ENCODE data around the gene OPRM1. TPM values are rescaled to one million over a fixed set of nuclear protein-coding genes. Genes with fewer than 3 reads are reported as not detected.

OPRM1 gene
- total RNA-seq, 1 experiment from 2014 or later, result not detected

GRCh38 chr6:154041001-154041400 is 2.0 kb downstream of the OPRM1 start:
- peaks cover 8% of the 10 kb centered on the region for H3K23me2 ChIP-seq (ENCODE audit: insufficient read length, low read depth, low read length, poor library complexity, severe bottlenecking)
- H4K8ac ChIP-seq (replicated peaks; ENCODE audit: insufficient read length, low read depth, low read length), result no peak overlapping the region
- H2BK15ac ChIP-seq (ENCODE audit: low read depth, low read length), result no peak overlapping the region
- H2AK5ac ChIP-seq (ENCODE audit: insufficient read length, low read length), result no peak overlapping the region
- H3K56ac ChIP-seq (ENCODE audit: insufficient read length, low read depth, low read length), result no peak overlapping the region
- no peak overlapping the region for H3K27ac Mint-ChIP-seq
- no peak overlapping the region for H2BK120ac ChIP-seq (ENCODE audit: low read depth, low read length, poor library complexity, severe bottlenecking)
- peaks cover 14 to 15% of the 10 kb centered on the region in 2 experiments for H3K4me1 Mint-ChIP-seq
- H3K9me3 Mint-ChIP-seq, result no peaks in the 10 kb centered on the region
- H3K4ac ChIP-seq (ENCODE audit: low read depth, low read length), result no peak overlapping the region
- no peak overlapping the region for H2BK20ac ChIP-seq (ENCODE audit: low read depth, low read length, poor library complexity, severe bottlenecking)
- no CpG with 5 or more reads among the region's 2 CpGs for WGBS (ENCODE audit: extremely low coverage, insufficient read length, low lambda C conversion rate)
- H3K18ac ChIP-seq (ENCODE audit: insufficient read length, low read depth, low read length), result no peak overlapping the region
- H3K27me3 Mint-ChIP-seq (ENCODE audit: low read depth), result peaks cover 33% of the 10 kb centered on the region
- no peaks in the 10 kb centered on the region for H3K79me1 ChIP-seq (ENCODE audit: insufficient read depth, low read depth, low read length, poor library complexity, severe bottlenecking)
- H3K79me2 ChIP-seq (ENCODE audit: insufficient read depth, low read length), result no peaks in the 10 kb centered on the region
- no peak overlapping the region for H3K4me2 ChIP-seq (ENCODE audit: insufficient read depth, insufficient read length, low read length)
- H2AFZ ChIP-seq (ENCODE audit: low read length), result no peak overlapping the region
- no peak overlapping the region for H3K23ac ChIP-seq (ENCODE audit: insufficient read length, low read depth, low read length)
- no peak overlapping the region for H3K14ac ChIP-seq (ENCODE audit: insufficient read depth, low read length)
- TF ChIP-seq, protein P1, sequence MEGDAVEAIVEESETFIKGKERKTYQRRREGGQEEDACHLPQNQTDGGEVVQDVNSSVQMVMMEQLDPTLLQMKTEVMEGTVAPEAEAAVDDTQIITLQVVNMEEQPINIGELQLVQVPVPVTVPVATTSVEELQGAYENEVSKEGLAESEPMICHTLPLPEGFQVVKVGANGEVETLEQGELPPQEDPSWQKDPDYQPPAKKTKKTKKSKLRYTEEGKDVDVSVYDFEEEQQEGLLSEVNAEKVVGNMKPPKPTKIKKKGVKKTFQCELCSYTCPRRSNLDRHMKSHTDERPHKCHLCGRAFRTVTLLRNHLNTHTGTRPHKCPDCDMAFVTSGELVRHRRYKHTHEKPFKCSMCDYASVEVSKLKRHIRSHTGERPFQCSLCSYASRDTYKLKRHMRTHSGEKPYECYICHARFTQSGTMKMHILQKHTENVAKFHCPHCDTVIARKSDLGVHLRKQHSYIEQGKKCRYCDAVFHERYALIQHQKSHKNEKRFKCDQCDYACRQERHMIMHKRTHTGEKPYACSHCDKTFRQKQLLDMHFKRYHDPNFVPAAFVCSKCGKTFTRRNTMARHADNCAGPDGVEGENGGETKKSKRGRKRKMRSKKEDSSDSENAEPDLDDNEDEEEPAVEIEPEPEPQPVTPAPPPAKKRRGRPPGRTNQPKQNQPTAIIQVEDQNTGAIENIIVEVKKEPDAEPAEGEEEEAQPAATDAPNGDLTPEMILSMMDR (conservative IDR thresholded peaks at IDR 0.05), result no peak
- H3K36me3 Mint-ChIP-seq (ENCODE audit: insufficient read depth in 1 of 3, low read depth in 3 of 3), result no peaks in the 10 kb centered on the region
- no peak overlapping the region for H3K4me3 Mint-ChIP-seq
- DNase-seq, result no peak
- H3K27me3 ChIP-seq (ENCODE audit: insufficient read depth, low read length), result no peaks in the 10 kb centered on the region
- H3K27ac ChIP-seq (ENCODE audit: insufficient read length, low read depth, low read length), result no peak overlapping the region
- no peak overlapping the region for H4K5ac ChIP-seq (ENCODE audit: insufficient read length, low read depth, low read length)
- H3K9ac ChIP-seq (ENCODE audit: extremely low read depth, insufficient read length, low read length), result no peak overlapping the region
- H3K4me1 ChIP-seq (ENCODE audit: insufficient read depth, low read length), result no peaks in the 10 kb centered on the region
- H2BK12ac ChIP-seq (ENCODE audit: insufficient read length, low read depth, low read length), result no peak overlapping the region
- H3T11ph ChIP-seq (ENCODE audit: low read length), result no peak overlapping the region
- H4K20me1 ChIP-seq (ENCODE audit: control insufficient read depth, insufficient read depth, insufficient read length), result no peaks in the 10 kb centered on the region
- H3K9me3 ChIP-seq (ENCODE audit: control insufficient read depth, low read depth, low read length), result no peaks in the 10 kb centered on the region
- no peak overlapping the region for H4K91ac ChIP-seq (ENCODE audit: insufficient read length, low read depth, low read length)
- no peak overlapping the region for H2BK5ac ChIP-seq (ENCODE audit: insufficient read length, low read length)

All from H9 (cell line).